ENCODE results near the gene DRD4. TPM values are rescaled to one million over a fixed set of nuclear protein-coding genes. Genes with fewer than 3 reads are reported as not detected.

DRD4 gene
- polyA plus RNA-seq, 3 donors: 0.13 TPM; not detected in 2

DNA sequence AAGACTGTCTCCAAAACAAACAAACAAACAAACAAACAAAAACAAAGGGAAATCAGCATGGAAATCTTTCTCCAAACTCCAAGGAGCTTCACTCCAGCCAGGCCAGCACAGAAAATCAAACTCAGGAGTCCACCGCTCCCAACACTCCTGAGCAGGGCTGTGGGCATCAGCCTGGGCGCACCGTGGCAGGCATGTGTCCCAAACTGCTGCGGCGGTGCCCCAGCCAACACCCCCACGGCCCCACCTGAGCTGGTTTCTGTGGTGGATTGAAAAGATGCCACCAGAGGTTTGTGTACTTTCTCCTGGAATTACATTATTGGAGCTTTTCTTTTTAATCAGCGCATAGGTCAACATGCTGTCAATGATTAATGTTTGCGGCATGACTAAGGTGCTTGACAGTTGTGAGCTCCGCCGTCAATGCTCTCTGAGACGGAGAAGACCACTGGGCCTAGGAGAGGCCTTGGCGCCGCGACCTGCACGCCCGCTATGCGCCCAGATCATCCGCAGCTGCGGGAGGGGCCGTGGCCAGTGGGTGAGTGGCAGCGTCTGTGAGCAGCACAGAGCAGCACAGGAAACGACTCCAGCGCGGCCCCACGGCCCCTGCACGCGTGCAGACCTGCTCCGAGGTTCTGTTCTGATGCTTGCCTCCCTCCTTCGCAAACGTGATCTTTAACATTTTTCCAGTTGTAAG lies 18.1 kb downstream of the DRD4 start:
- no peak overlapping the region for H3K4me3 ChIP-seq (replicated peaks in 1 of 3; ENCODE audit: low read depth in 2 of 3, low read length in 3 of 3)
- H3K4me2 ChIP-seq (replicated peaks; ENCODE audit: extremely low read depth, low read length, poor library complexity, severe bottlenecking): no peak overlapping the region
- H3K79me2 ChIP-seq (ENCODE audit: insufficient read depth, low read length): no peaks in the 10 kb centered on the region
- TF ChIP-seq, protein P1, sequence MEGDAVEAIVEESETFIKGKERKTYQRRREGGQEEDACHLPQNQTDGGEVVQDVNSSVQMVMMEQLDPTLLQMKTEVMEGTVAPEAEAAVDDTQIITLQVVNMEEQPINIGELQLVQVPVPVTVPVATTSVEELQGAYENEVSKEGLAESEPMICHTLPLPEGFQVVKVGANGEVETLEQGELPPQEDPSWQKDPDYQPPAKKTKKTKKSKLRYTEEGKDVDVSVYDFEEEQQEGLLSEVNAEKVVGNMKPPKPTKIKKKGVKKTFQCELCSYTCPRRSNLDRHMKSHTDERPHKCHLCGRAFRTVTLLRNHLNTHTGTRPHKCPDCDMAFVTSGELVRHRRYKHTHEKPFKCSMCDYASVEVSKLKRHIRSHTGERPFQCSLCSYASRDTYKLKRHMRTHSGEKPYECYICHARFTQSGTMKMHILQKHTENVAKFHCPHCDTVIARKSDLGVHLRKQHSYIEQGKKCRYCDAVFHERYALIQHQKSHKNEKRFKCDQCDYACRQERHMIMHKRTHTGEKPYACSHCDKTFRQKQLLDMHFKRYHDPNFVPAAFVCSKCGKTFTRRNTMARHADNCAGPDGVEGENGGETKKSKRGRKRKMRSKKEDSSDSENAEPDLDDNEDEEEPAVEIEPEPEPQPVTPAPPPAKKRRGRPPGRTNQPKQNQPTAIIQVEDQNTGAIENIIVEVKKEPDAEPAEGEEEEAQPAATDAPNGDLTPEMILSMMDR (IDR thresholded peaks at IDR 0.05): no peak
- no peaks in the 10 kb centered on the region for H3K4me1 ChIP-seq (ENCODE audit: control insufficient read depth in 1 of 2, insufficient read depth in 2 of 2, low read length in 2 of 2)
- peaks cover 0 to 12% (median 4%) of the 10 kb centered on the region in 7 donors for H3K9me3 Mint-ChIP-seq
- H3K27me3 Mint-ChIP-seq (ENCODE audit: low read depth in 3 of 3): peaks cover 0 to 4% (median 2%) of the 10 kb centered on the region in 3 donors
- peaks cover 38 to 81% of the 10 kb centered on the region in 2 donors for H3K36me3 Mint-ChIP-seq
- H3K27ac Mint-ChIP-seq: no peak overlapping the region
- H3K9ac ChIP-seq (ENCODE audit: insufficient read depth, low read length, poor library complexity, severe bottlenecking): no peak overlapping the region
- H2AFZ ChIP-seq (ENCODE audit: insufficient read depth, low read depth, low read length, poor library complexity, severe bottlenecking): no peak overlapping the region
- peaks cover 0 to 6% of the 10 kb centered on the region in 2 donors for H3K9me3 ChIP-seq (replicated peaks in 1 of 2; ENCODE audit: control insufficient read depth in 1 of 2, insufficient read depth in 1 of 2, low read length in 2 of 2)
- no peak overlapping the region for H3K4me3 Mint-ChIP-seq
- H3K36me3 ChIP-seq (replicated peaks in 1 of 2; ENCODE audit: control insufficient read depth in 1 of 2, insufficient read depth in 2 of 2, low read length in 2 of 2): peaks cover 44 to 58% of the 10 kb centered on the region in 2 donors
- 94% methylated on average over 24 of the region's 30 CpGs for WGBS (ENCODE audit: insufficient coverage)
- no peaks in the 10 kb centered on the region for H3K27me3 ChIP-seq (ENCODE audit: control insufficient read depth in 2 of 2, insufficient read depth in 2 of 2, low read length in 2 of 2)
- H4K20me1 ChIP-seq (ENCODE audit: insufficient read depth, low read length): no peaks in the 10 kb centered on the region
- H3K4me1 Mint-ChIP-seq: no peaks in the 10 kb centered on the region
- intact Hi-C loops (cut with micrococcal nuclease): no loop called here
- no peak for DNase-seq
- no peak overlapping the region for H3K27ac ChIP-seq (ENCODE audit: low read depth in 1 of 2, low read length in 2 of 2)

DNA sequence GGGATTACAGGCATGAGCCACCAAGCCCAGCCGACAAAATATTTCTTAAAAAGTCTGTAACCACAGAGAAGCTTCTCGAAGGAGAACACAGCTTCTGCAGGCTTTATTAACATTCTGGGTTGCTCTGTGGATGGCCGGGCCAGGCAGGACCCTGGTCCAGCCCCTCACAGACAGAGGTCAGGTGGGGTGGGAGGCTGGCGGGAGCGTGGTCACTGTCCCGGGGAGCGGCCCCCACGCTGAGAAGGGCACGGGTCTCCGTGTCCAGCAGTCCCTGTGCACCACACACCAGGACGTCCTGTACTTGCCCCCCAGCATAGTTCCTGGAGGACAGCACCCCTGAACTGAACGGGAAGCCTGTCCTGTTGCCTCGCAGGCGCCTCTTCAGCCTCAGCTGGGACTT lies 19.4 kb downstream of the DRD4 start:
- H3K27ac Mint-ChIP-seq: no peak overlapping the region
- H3K36me3 Mint-ChIP-seq: peaks cover 42 to 81% of the 10 kb centered on the region in 2 donors

More for the DNA sequence above, 19.4 kb downstream of the DRD4 start:
- WGBS (ENCODE audit: insufficient coverage): 89% methylated on average over 8 of the region's 14 CpGs
- Mint-ChIP-seq H3K4me1 (no peaks in the 10 kb centered on the region), H3K27me3 (ENCODE audit: low read depth in 3 of 3) (peaks cover 2 to 4% (median 2%) of the 10 kb centered on the region in 3 donors), H3K9me3 (peaks cover 0 to 12% (median 4%) of the 10 kb centered on the region in 7 donors), H3K4me3 (no peak overlapping the region)
- Histone ChIP-seq H4K20me1 (ENCODE audit: insufficient read depth, low read length) (no peaks in the 10 kb centered on the region), H3K4me3 (replicated peaks in 1 of 3; ENCODE audit: low read depth in 2 of 3, low read length in 3 of 3) (no peak overlapping the region), H3K9me3 (replicated peaks in 1 of 2; ENCODE audit: control insufficient read depth in 1 of 2, insufficient read depth in 1 of 2, low read length in 2 of 2) (peaks cover 0 to 6% of the 10 kb centered on the region in 2 donors), H2AFZ (ENCODE audit: insufficient read depth, low read depth, low read length, poor library complexity, severe bottlenecking) (no peak overlapping the region), H3K4me2 (replicated peaks; ENCODE audit: extremely low read depth, low read length, poor library complexity, severe bottlenecking) (no peak overlapping the region), H3K4me1 (ENCODE audit: control insufficient read depth in 1 of 2, insufficient read depth in 2 of 2, low read length in 2 of 2) (no peaks in the 10 kb centered on the region), H3K36me3 (replicated peaks in 1 of 2; ENCODE audit: control insufficient read depth in 1 of 2, insufficient read depth in 2 of 2, low read length in 2 of 2) (peaks cover 48 to 61% of the 10 kb centered on the region in 2 donors), H3K79me2 (ENCODE audit: insufficient read depth, low read length) (no peaks in the 10 kb centered on the region), H3K27me3 (ENCODE audit: control insufficient read depth in 2 of 2, insufficient read depth in 2 of 2, low read length in 2 of 2) (no peaks in the 10 kb centered on the region), H3K27ac (ENCODE audit: low read depth in 1 of 2, low read length in 2 of 2) (no peak overlapping the region), H3K9ac (ENCODE audit: insufficient read depth, low read length, poor library complexity, severe bottlenecking) (no peak overlapping the region)
- no peak for DNase-seq
- intact Hi-C loops (cut with micrococcal nuclease): no loop called here
- TF ChIP-seq, protein P1 (IDR thresholded peaks at IDR 0.05): no peak
